Neural cell (in vitro differentiated cells): ENCODE results near the gene DYNLT2. TPM values are rescaled to one million over a fixed set of nuclear protein-coding genes. Genes with fewer than 3 reads are reported as not detected.

Experiments
- H2AFZ ChIP-seq: fragments of 200-600, 300-800 bp; sonication (generic), shearing (Covaris generic); 2 replicates; pipeline ENCODE4 v1.6.0; 2014; ENCODE audit warnings: low read depth, mild to moderate bottlenecking, antibody characterized with exemption, low read length, moderate library complexity
- H3F3A ChIP-seq: fragments of 200-600 bp; shearing (Covaris generic); 2 replicates; pipeline ENCODE4 v1.6.1; 2016; ENCODE audit warnings: mild to moderate bottlenecking, moderate library complexity, mixed read lengths, antibody characterized with exemption, low read length; ENCODE audit not compliant: insufficient read depth, poor library complexity, severe bottlenecking
- H3K27ac ChIP-seq: fragments of 200-600, 300-800 bp; sonication (generic), shearing (Covaris generic); 2 replicates; pipeline ENCODE4 v1.5.1; 2014; ENCODE audit warnings: mild to moderate bottlenecking, low read length, moderate library complexity
- H3K27me3 ChIP-seq: fragments of 300-800, 200-600 bp; sonication (generic), shearing (Covaris generic); 2 replicates; pipeline ENCODE4 v1.6.0; 2014; ENCODE audit warnings: mild to moderate bottlenecking, low read depth, low read length, moderate library complexity; ENCODE audit not compliant: insufficient read depth
- H3K36me3 ChIP-seq: fragments of 300-800, 200-600 bp; sonication (generic), shearing (Covaris generic); 2 replicates; pipeline ENCODE4 v1.5.1; 2014; ENCODE audit warnings: mild to moderate bottlenecking, antibody characterized with exemption, low read length, moderate library complexity; ENCODE audit not compliant: insufficient read depth
- H3K4me2 ChIP-seq: fragments of 300-800, 200-600 bp; sonication (generic), shearing (Covaris generic); 2 replicates; pipeline ENCODE4 v1.6.0; 2014; ENCODE audit warnings: mild to moderate bottlenecking, low read length
- H3K4me3 ChIP-seq: fragments of 300-800, 200-600 bp; sonication (generic), shearing (Covaris generic); 2 replicates; pipeline ENCODE4 v1.5.1; 2014; ENCODE audit warnings: mild to moderate bottlenecking, low read length, moderate library complexity
- H3K79me2 ChIP-seq: fragments of 200-600 bp; shearing (Covaris generic); replicated peaks from 2 replicates; pipeline ENCODE4 v1.6.0; 2014; ENCODE audit warnings: mild to moderate bottlenecking, low read length, moderate library complexity; ENCODE audit not compliant: insufficient read depth
- H3K9ac ChIP-seq: fragments of 300-800, 200-600 bp; sonication (generic), shearing (Covaris generic); 2 replicates; pipeline ENCODE4 v1.6.1; 2016; ENCODE audit warnings: mild to moderate bottlenecking, low read length, mixed read lengths
- H3K9me2 ChIP-seq: fragments of 200-600 bp; shearing (Covaris generic); 2 replicates; pipeline ENCODE4 v1.6.1; 2016; ENCODE audit warnings: mild to moderate bottlenecking, low read length, mixed read lengths; ENCODE audit not compliant: insufficient read depth
- H3K9me3 ChIP-seq: fragments of 200-600, 300-800 bp; sonication (generic), shearing (Covaris generic); 2 replicates; pipeline ENCODE4 v1.6.1; 2016; ENCODE audit warnings: mild to moderate bottlenecking, mixed run types, low read length, moderate library complexity, mixed read lengths
- H4K20me1 ChIP-seq: fragments of 200-600 bp; shearing (Covaris generic); 2 replicates; pipeline ENCODE4 v1.6.1; 2016; ENCODE audit warnings: mild to moderate bottlenecking, mixed run types; ENCODE audit not compliant: insufficient read depth
- EP300 ChIP-seq: fragments of 450-650 bp; conservative IDR thresholded peaks from 2 replicates; pipeline ENCODE4 v1.6.1; 2014; ENCODE audit warnings: antibody characterized with exemption, mild to moderate bottlenecking, moderate library complexity; ENCODE audit not compliant: poor library complexity, severe bottlenecking
- EZH2 ChIP-seq: fragments of 200-600, 300-800 bp; shearing (Covaris generic), sonication (generic); IDR thresholded peaks from 2 replicates; pipeline ENCODE4 v1.6.1; 2014; ENCODE audit warnings: antibody characterized with exemption, low read length, borderline replicate concordance, mild to moderate bottlenecking; ENCODE audit not compliant: insufficient read depth, poor library complexity, severe bottlenecking
- MXI1 ChIP-seq: fragments of 450-650 bp; conservative IDR thresholded peaks from 2 replicates; pipeline ENCODE4 v1.6.1; 2014; ENCODE audit warnings: antibody characterized with exemption, mild to moderate bottlenecking; ENCODE audit not compliant: poor library complexity, severe bottlenecking
- POLR2AphosphoS5 ChIP-seq: IDR thresholded peaks from 2 replicates; pipeline ENCODE4 v1.6.1; 2012
- RAD21 ChIP-seq: fragments of 450-650 bp; conservative IDR thresholded peaks from 2 replicates; pipeline ENCODE4 v1.6.1; 2014; ENCODE audit warnings: antibody characterized with exemption, mild to moderate bottlenecking, moderate library complexity
- SMC3 ChIP-seq: fragments of 450-650 bp; conservative IDR thresholded peaks from 2 replicates; pipeline ENCODE4 v1.6.1; 2014; ENCODE audit warnings: antibody characterized with exemption, mild to moderate bottlenecking, moderate library complexity; ENCODE audit not compliant: poor library complexity
- TAF1 ChIP-seq: IDR thresholded peaks from 2 replicates; pipeline ENCODE4 v1.6.1; 2012; ENCODE audit warnings: low read depth
- polyA plus RNA-seq: library from polyadenylated mRNA; depleted of rRNA; stranded (reverse); fragments of >200 nt; gene quantifications from 2 replicates; pipeline ENCODE4 v1.2.3, GENCODE V29; 2014
- TF ChIP-seq, protein P1 (sequence below): IDR thresholded peaks from 2 replicates; pipeline ENCODE4 v1.6.1; 2012; ENCODE audit warnings: borderline replicate concordance
- TF ChIP-seq, protein P2 (sequence below): fragments of 450-650 bp; IDR thresholded peaks from 2 replicates; pipeline ENCODE4 v1.5.1; 2014; ENCODE audit warnings: antibody characterized with exemption, mild to moderate bottlenecking, moderate library complexity; ENCODE audit not compliant: poor library complexity, severe bottlenecking

The DYNLT2 gene
- polyA plus RNA-seq, 1 donor from 2014 or later = 2.8 TPM

DNA sequence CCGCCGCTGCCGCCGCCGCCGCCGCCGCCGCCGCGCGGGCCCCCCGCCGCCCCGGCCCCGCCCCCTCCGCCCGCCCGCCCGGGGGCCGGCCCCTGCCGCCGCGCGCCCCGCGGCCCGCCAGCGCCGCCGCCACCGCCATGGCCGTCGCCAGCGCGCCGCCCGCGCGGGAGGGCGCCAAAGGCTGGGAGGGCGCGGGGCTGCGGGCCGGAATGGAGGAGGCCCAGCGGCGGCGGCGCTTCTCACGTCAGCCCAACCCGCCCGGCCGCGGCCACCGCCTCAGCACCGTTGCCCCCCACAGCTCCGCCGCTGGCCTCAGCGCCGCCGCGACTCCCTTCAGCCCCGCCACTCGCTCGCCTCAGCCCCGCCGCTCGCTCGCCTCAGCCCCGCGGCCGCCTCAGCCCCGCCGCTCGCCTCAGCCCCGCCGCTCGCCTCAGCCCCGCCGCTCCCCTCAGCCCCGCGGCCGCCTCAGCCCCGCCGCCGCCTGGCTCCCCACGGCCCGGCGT, 27.3 kb downstream of the DYNLT2 start:
- H3K27me3 ChIP-seq = no peaks in the 10 kb centered on the region
- peak overlapping the region; percentile 71 for H3K9ac ChIP-seq
- no peaks in the 10 kb centered on the region for H3K9me3 ChIP-seq
- H3K4me3 ChIP-seq = peak overlapping the region; percentile 41
- no peak for TF ChIP-seq MXI1
- TF ChIP-seq, protein P1, sequence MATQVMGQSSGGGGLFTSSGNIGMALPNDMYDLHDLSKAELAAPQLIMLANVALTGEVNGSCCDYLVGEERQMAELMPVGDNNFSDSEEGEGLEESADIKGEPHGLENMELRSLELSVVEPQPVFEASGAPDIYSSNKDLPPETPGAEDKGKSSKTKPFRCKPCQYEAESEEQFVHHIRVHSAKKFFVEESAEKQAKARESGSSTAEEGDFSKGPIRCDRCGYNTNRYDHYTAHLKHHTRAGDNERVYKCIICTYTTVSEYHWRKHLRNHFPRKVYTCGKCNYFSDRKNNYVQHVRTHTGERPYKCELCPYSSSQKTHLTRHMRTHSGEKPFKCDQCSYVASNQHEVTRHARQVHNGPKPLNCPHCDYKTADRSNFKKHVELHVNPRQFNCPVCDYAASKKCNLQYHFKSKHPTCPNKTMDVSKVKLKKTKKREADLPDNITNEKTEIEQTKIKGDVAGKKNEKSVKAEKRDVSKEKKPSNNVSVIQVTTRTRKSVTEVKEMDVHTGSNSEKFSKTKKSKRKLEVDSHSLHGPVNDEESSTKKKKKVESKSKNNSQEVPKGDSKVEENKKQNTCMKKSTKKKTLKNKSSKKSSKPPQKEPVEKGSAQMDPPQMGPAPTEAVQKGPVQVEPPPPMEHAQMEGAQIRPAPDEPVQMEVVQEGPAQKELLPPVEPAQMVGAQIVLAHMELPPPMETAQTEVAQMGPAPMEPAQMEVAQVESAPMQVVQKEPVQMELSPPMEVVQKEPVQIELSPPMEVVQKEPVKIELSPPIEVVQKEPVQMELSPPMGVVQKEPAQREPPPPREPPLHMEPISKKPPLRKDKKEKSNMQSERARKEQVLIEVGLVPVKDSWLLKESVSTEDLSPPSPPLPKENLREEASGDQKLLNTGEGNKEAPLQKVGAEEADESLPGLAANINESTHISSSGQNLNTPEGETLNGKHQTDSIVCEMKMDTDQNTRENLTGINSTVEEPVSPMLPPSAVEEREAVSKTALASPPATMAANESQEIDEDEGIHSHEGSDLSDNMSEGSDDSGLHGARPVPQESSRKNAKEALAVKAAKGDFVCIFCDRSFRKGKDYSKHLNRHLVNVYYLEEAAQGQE = no peak
- no peak for TF ChIP-seq POLR2AphosphoS5
- no peak for TF ChIP-seq RAD21
- TF ChIP-seq TAF1 = no peak
- TF ChIP-seq, protein P2, sequence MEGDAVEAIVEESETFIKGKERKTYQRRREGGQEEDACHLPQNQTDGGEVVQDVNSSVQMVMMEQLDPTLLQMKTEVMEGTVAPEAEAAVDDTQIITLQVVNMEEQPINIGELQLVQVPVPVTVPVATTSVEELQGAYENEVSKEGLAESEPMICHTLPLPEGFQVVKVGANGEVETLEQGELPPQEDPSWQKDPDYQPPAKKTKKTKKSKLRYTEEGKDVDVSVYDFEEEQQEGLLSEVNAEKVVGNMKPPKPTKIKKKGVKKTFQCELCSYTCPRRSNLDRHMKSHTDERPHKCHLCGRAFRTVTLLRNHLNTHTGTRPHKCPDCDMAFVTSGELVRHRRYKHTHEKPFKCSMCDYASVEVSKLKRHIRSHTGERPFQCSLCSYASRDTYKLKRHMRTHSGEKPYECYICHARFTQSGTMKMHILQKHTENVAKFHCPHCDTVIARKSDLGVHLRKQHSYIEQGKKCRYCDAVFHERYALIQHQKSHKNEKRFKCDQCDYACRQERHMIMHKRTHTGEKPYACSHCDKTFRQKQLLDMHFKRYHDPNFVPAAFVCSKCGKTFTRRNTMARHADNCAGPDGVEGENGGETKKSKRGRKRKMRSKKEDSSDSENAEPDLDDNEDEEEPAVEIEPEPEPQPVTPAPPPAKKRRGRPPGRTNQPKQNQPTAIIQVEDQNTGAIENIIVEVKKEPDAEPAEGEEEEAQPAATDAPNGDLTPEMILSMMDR = no peak
- TF ChIP-seq EP300 = no peak
- no peak for TF ChIP-seq EZH2
- TF ChIP-seq SMC3 = no peak
- H3K36me3 ChIP-seq = no peaks in the 10 kb centered on the region
- no peak overlapping the region for H3K4me2 ChIP-seq
- H3F3A ChIP-seq = peaks cover 9% of the 10 kb centered on the region
- H3K79me2 ChIP-seq = peaks cover 58% of the 10 kb centered on the region
- H2AFZ ChIP-seq = no peak overlapping the region
- peaks cover 10% of the 10 kb centered on the region for H4K20me1 ChIP-seq
- no peak overlapping the region for H3K27ac ChIP-seq
- H3K9me2 ChIP-seq = no peaks in the 10 kb centered on the region

DNA sequence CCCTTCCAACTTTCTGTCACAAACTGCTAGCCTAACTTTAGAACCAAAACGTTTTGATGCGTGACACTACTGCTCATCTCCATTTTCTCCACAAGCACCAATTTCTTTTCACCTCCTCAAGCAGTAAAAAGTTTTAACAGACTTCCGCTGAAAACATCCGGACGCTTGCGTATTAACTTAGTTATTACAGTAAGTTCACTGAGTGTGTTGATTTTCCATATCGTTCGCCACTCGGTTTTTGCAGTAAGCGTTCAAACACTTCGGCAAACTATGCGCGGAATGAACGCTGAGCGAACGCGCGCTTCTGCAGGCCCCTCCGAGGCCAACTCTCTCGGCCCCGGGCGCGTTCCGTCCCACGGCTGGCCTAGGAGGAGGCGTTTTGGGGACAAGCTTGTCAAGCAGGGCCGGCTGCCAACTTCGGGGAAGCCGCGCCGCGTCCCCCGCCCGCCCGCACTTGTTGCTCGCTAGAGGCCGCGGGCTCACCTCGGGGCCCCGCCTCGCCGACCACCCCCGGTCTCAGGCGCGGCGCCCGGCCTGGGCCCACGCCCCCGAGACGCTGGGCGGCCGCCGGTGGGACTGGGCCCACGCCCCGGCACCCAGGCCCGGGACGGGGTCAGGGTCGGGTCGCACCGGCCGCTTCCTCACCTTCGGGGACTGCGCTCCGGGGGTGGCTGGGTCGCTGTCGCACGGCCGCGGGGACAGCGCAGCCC, 28.0 kb downstream of the DYNLT2 start:
- TF ChIP-seq RAD21 (no peak), MXI1 (peak; percentile 30), SMC3 (no peak), TAF1 (peak; percentile 18)
- H3K27ac ChIP-seq = peak overlapping the region; percentile 12

More for the DNA sequence above, 28.0 kb downstream of the DYNLT2 start:
- Histone ChIP-seq H2AFZ (no peak overlapping the region), H3K79me2 (peaks cover 65% of the 10 kb centered on the region), H3K27me3 (no peaks in the 10 kb centered on the region), H3K9ac (peak overlapping the region; percentile 54), H3K9me3 (no peaks in the 10 kb centered on the region), H3F3A (peaks cover 9% of the 10 kb centered on the region), H3K36me3 (no peaks in the 10 kb centered on the region), H3K4me2 (peak overlapping the region; percentile 92), H3K9me2 (no peaks in the 10 kb centered on the region), H4K20me1 (peaks cover 10% of the 10 kb centered on the region), H3K4me3 (peak overlapping the region; percentile 83)
